ACC112 (cell line): ENCODE measurements around the gene BAD.

Source experiments
- H2AFZ ChIP-seq: fragments of 200-600 bp; sonication (generic); one replicate; pipeline ENCODE4 v1.6.0; 2017; ENCODE audit warnings: antibody characterized with exemption, low read length; ENCODE audit not compliant: unreplicated experiment
- H3K27ac ChIP-seq: fragments of 200-600 bp; sonication (generic); 2 replicates; pipeline ENCODE4 v1.5.1; 2014; ENCODE audit warnings: low read depth, mild to moderate bottlenecking, antibody characterized with exemption, low read length, moderate library complexity
- H3K27me3 ChIP-seq: fragments of 200-600 bp; sonication (generic); 2 replicates; pipeline ENCODE4 v1.6.1; 2014; ENCODE audit warnings: mild to moderate bottlenecking, antibody characterized with exemption, low read length, moderate library complexity, mixed read lengths; ENCODE audit not compliant: insufficient read depth
- H3K36me3 ChIP-seq: fragments of 200-600 bp; sonication (generic); 2 replicates; pipeline ENCODE4 v1.6.1; 2016; ENCODE audit warnings: mild to moderate bottlenecking, antibody characterized with exemption, low read length, moderate library complexity, mixed read lengths; ENCODE audit not compliant: insufficient read depth
- H3K4me1 ChIP-seq: fragments of 200-600 bp; sonication (generic); one replicate; pipeline ENCODE4 v1.6.1; 2016; ENCODE audit warnings: low read length, mixed read lengths; ENCODE audit not compliant: insufficient read depth, unreplicated experiment, control insufficient read depth
- H3K4me3 ChIP-seq: fragments of 200-600 bp; sonication (generic); 2 replicates; pipeline ENCODE4 v1.5.1; 2014; ENCODE audit warnings: mild to moderate bottlenecking, low read depth, low read length
- H3K79me2 ChIP-seq: fragments of 200-600 bp; sonication (generic); one replicate; pipeline ENCODE4 v1.6.0; 2016; ENCODE audit warnings: low read length; ENCODE audit not compliant: control insufficient read depth, unreplicated experiment, insufficient read depth

The BAD gene

DNA sequence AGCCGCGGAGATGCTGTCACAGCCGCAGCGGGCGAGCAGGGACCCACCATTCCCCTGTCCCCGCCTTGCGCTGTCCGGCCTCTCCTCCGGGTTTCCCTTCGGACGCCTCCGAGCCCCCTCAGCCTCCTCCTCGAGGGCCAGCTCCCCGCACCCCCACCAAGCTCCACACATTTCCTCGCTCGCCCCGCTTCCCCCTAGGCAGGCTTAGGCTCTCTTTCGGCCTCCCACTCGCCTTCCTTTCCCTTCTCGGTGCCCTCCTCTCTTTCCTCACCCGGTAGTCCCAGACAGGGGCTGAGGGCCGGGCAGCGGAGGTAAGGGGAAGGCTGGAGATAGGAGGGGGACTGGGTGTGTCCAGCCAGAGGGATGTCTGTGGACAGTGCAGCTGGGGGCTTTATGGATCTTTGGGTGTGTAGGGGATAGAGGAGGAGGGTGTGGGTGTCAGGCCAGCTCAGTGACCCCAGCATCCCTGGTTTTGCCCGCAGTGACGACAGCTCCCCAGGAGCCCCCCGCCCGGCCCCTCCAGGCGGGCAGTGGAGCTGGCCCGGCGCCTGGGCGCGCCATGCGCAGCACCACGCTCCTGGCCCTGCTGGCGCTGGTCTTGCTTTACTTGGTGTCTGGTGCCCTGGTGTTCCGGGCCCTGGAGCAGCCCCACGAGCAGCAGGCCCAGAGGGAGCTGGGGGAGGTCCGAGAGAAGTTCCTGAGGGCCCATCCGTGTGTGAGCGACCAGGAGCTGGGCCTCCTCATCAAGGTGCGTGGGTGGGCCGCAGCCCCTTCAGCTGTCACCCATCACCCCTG, 8.2 kb upstream of the BAD start:
- H3K4me1 ChIP-seq, result no peaks in the 10 kb centered on the region
- H3K27me3 ChIP-seq, result peaks cover 63% of the 10 kb centered on the region
- peak overlapping the region; percentile 60; the same call in 1 of the 2 replicates for H3K4me3 ChIP-seq
- H3K27ac ChIP-seq, result no peak overlapping the region
- H2AFZ ChIP-seq, result no peak overlapping the region
- H3K36me3 ChIP-seq, result no peaks in the 10 kb centered on the region
- no peaks in the 10 kb centered on the region for H3K79me2 ChIP-seq

DNA sequence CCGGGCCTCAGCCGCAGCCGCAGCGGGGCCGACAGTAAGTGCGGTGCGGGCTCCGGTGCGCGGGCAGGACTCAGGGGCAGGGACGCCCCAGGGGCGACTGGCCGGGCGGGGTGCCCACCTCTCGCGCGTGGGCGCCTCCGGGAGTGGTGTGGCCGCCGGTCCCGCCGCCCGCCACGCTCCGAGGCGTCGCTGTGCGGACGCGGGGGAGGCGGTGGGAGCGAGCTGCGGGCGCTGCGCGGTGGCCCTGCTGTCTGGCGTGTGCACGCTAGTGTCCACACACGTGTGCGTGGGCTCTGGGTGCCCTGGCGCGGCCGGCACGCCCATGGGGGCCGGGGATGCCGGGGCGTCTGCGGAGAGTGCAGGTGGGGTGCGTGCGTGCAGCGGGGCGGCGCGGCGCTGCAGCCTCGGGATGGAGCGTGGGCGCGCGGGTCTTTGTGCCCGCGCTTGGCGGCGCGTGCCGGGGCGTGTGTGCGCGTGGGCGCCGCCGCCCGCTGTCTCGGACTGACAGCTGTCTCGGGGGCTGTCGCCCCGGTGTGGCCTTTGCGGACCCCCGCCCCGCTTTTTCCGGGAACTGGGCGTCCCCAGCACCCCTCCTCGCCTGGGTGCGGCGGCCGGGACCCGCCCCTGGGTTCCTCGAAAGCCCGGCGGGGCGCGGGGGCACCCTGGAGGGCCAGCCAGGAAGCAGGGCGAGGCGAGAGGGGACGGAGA, 7.4 kb upstream of the BAD start:
- Histone ChIP-seq H3K4me1 (no peaks in the 10 kb centered on the region), H3K4me3 (peak overlapping the region; percentile 60; the same call in 1 of the 2 replicates), H3K27me3 (peaks cover 56% of the 10 kb centered on the region), H3K36me3 (no peaks in the 10 kb centered on the region), H2AFZ (no peak overlapping the region), H3K27ac (no peak overlapping the region), H3K79me2 (no peaks in the 10 kb centered on the region)

DNA sequence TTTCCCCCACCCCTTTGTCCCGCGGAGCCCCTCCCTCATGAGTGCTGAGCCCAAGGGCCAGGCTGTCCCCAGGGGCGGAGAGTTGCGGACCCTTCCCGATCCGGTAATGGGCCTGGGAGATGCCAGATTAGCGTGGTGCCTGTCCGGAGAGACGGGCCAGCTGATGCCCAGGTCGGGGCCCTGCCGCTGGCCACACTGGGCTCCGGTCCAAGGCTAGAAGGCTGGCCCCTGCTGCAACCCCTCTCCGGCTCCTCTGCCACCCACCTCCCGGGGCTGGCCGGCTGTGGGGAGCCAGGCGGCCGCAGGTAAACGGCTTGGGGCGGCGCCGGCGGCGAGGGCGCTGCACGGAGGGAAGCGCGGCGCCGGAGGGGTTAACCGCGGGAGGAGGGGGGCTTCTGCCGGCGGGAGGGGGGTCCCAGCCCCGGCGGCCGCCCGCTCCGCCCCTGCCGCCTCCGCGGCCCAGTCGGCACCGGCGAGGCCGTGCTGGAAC, 6.8 kb upstream of the BAD start, which contains the start of gene KCNK4:
TSS of gene KCNK4 (plus strand) at position 41 of the 490 bp plus-strand sequence. CDS start 1,717 bp downstream, outside the sequence.
- Histone ChIP-seq H3K27me3 (peaks cover 50% of the 10 kb centered on the region), H3K36me3 (no peaks in the 10 kb centered on the region), H3K4me3 (peak within 1 kb of the TSS; percentile 60; the same call in 1 of the 2 replicates), H2AFZ (no peak within 1 kb of the TSS), H3K27ac (no peak within 1 kb of the TSS), H3K79me2 (no peaks in the 10 kb centered on the region), H3K4me1 (no peaks in the 10 kb centered on the region)

DNA sequence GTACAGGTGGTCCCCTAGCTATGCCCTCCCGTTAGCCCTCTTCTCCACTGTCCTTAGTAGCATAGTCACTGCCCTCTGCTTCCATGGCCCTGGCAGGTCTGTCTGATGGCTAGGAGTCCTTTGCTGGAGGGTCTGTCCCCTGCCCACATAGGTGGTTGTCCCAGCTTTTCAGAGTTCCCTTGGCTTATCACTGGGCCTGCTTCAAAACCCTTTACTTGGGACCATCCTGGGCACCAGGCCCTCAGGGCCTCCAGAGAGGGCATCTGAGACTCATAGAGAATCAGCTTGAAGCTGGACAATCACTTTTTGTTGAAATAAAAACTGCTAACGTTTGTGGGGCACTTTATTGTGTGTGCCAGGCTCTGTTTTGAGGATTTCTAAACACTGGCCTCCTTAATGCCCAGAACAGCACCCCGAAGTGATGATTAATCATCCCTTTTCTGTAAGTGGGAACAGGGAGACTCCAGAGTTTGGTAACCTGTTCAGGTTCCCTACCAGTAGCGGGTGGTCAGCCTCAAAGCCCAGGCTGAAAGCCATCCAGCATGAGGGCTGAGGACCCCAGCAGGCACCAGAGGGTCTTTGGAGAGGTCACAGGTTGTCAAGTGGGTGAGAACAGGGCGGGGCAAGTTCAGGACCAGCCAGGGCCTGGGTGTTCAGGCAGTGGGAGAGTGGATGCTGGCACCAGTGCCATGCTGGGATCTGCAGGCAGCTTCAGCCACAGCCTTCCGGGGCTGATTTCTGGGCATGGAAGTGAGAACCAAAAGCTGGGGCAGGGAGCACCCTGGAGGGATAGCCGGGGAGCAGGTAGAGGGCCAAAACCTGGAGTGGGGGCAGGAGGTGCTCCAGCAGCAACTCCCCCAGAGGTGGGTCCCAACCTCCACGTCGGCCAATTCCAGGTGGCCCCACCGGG, 6.1 kb upstream of the BAD start:
- Histone ChIP-seq H3K4me1 (no peaks in the 10 kb centered on the region), H3K79me2 (no peaks in the 10 kb centered on the region), H3K4me3 (no peak overlapping the region), H3K27ac (no peak overlapping the region), H2AFZ (no peak overlapping the region), H3K36me3 (no peaks in the 10 kb centered on the region), H3K27me3 (peaks cover 47% of the 10 kb centered on the region)

DNA sequence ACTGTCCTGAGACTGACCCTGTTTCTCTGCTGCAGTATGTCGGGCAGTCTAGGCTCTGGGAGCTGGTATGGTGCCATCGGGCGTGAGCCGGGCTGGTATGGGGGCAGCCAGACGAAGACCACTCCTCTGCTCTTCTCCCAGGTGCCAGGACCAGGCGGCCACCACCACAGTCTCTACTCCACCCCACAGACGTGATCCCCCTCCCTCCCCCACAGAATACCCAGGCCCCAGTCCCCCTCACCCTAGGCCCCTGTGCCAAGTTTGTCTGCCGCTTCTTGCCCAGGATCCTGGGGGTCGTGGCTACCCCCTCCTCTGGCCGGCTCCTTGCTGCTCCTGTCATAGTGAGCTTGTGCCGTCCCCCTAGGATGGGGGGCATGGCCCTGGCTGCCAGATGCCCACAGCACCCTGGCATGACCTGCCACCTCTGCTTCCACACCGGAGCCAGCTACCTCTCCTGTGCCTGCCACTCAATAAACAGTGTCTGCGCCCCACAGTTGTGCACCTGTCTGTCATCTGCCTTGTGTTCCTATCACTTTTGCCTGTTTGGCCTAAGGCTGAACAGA, 4.6 kb upstream of the BAD start:
- H3K36me3 ChIP-seq, result no peaks in the 10 kb centered on the region
- H3K4me1 ChIP-seq, result no peaks in the 10 kb centered on the region
- no peak overlapping the region for H3K27ac ChIP-seq
- no peak overlapping the region for H2AFZ ChIP-seq
- peaks cover 38% of the 10 kb centered on the region for H3K27me3 ChIP-seq
- peaks cover 2% of the 10 kb centered on the region for H3K79me2 ChIP-seq
- H3K4me3 ChIP-seq, result no peak overlapping the region

DNA sequence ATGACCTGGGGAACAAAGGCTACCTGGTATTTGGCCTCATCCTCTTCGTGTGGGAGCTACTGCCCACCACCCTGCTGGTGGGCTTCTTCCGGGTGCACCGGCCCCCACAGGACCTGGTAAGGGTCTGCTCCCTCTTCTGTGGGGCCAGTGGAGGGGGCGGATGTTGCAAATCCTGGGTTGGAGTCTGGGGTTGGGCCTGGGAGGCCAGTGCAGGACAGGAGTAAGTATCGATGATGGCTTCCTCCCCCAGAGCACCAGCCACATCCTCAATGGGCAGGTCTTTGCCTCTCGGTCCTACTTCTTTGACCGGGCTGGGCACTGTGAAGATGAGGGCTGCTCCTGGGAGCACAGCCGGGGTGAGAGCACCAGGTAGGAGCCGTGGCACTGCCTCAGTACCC, 3.9 kb upstream of the BAD start:
- peaks cover 31% of the 10 kb centered on the region for H3K27me3 ChIP-seq
- no peak overlapping the region for H3K4me3 ChIP-seq
- no peak overlapping the region for H2AFZ ChIP-seq
- no peaks in the 10 kb centered on the region for H3K36me3 ChIP-seq
- no peak overlapping the region for H3K27ac ChIP-seq
- no peaks in the 10 kb centered on the region for H3K4me1 ChIP-seq
- H3K79me2 ChIP-seq, result peaks cover 7% of the 10 kb centered on the region

DNA sequence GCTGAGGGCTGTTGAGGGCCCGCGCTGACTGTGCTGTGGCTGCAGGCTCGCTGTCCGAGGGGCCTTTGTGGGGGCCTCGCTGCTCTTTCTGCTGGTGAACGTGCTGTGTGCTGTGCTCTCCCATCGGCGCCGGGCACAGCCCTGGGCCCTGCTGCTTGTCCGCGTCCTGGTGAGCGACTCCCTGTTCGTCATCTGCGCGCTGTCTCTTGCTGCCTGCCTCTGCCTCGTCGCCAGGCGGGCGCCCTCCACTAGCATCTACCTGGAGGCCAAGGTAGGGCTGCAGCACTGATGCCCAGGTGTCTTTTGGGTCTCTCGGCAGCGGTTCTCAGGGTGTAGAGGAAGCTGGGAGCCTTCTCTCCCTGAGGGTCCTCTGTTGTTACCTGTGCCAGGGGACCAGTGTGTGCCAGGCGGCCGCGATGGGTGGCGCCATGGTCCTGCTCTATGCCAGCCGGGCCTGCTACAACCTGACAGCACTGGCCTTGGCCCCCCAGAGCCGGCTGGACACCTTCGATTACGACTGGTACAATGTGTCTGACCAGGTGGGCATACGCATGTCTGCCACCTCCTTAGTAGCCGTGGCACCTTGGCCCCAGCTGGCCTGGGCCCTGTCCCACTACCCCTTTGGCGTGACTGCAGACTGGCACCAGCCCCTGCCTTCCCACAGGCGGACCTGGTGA, 3.3 kb upstream of the BAD start:
- H3K4me1 ChIP-seq, result no peaks in the 10 kb centered on the region
- no peaks in the 10 kb centered on the region for H3K36me3 ChIP-seq
- peaks cover 12% of the 10 kb centered on the region for H3K79me2 ChIP-seq
- H3K4me3 ChIP-seq, result no peak overlapping the region
- no peak overlapping the region for H3K27ac ChIP-seq
- H2AFZ ChIP-seq, result no peak overlapping the region
- peaks cover 26% of the 10 kb centered on the region for H3K27me3 ChIP-seq

DNA sequence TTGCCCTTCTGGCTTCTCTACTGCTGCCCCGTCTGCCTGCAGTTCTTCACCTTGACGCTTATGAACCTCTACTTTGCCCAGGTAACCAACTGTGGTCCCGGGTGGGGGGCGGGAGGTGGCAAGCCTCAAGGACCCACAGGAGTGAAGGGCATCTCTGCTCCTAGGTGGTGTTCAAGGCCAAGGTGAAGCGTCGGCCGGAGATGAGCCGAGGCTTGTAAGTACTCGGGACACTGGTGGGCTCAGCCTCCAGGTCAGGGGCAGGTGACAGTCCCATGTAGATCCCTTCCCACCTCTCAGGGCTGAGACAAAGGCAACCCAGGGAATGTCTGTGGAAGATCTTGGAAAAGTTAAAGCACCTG, 2.3 kb upstream of the BAD start:
- H3K4me1 ChIP-seq, result no peaks in the 10 kb centered on the region
- H3K36me3 ChIP-seq, result no peaks in the 10 kb centered on the region
- no peak overlapping the region for H3K27ac ChIP-seq
- H3K79me2 ChIP-seq, result peaks cover 12% of the 10 kb centered on the region
- H3K4me3 ChIP-seq, result peak overlapping the region; percentile 82; the same call in 1 of the 2 replicates
- H2AFZ ChIP-seq, result no peak overlapping the region
- H3K27me3 ChIP-seq, result peaks cover 16% of the 10 kb centered on the region

DNA sequence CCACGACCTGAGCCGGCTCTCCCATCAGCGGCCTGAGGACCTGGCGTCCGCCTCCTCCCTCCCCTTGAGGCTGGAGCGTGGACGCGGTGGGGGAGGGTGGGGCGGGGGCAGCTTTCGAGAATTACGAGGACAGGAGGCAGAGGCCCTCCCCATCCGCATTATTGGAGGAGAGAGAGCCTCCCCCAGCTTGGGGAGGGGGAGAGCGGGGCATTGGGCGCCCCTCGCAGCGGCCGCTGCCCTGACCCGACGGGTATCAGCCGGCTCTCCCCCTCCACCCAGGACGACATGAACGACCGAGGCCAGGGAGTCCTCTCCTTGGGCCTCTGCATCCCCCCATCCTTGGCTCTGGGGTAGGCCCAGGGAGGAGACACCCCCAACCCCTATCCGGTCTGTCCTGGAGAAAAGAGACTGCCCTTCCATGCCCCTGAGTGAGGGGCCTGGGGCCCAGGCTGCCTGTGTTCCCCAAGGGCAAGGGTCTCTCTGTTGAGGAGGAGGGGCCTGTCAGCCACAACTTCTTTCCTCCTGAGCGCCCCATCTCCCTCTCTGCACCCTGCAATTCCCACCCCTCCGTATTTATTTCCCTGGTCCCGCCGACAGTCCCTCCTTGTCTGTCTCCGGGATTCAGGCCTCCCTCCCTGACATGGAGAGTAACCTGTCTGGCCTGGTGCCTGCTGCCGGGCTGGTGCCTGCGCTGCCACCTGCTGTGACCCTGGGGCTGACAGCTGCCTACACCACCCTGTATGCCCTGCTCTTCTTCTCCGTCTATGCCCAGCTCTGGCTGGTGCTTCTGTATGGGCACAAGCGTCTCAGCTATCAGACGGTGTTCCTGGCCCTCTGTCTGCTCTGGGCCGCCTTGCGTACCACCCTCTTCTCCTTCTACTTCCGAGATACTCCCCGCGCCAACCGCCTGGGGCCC, 1.7 kb upstream of the BAD start:
- Histone ChIP-seq H3K4me3 (peak overlapping the region; percentile 82), H3K27me3 (peaks cover 9% of the 10 kb centered on the region), H3K4me1 (no peaks in the 10 kb centered on the region), H3K79me2 (peaks cover 12% of the 10 kb centered on the region), H3K36me3 (no peaks in the 10 kb centered on the region), H2AFZ (no peak overlapping the region), H3K27ac (0 out of 2 replicates have a peak overlapping the region, but pooled peaks have one; percentile 92)
